ENCODE measurements around the gene EPS8L2. TPM values are rescaled to one million over a fixed set of nuclear protein-coding genes. Genes with fewer than 3 reads are reported as not detected.

EPS8L2 gene
- total and polyA plus RNA-seq, 9 of the 15 experiments (the other 6 are each of a cell fraction or from before 2014, with no cell fraction given), result 0.75 to 17.0 (median 3.7) TPM

- TF ChIP-seq, protein P1, sequence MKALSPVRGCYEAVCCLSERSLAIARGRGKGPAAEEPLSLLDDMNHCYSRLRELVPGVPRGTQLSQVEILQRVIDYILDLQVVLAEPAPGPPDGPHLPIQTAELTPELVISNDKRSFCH (CRISPR knock-in tag; IDR thresholded peaks at IDR 0.05), result no peak
- TF ChIP-seq, protein P1 (tag; IDR thresholded peaks at IDR 0.05), result no peak; the same call in 1 of the 2 replicates
- TF ChIP-seq HOXB6 (CRISPR knock-in tag; IDR thresholded peaks at IDR 0.05; ENCODE audit: borderline replicate concordance) (no peak), ATF4 (CRISPR knock-in tag; IDR thresholded peaks at IDR 0.05) (no peak), ZBTB1 (CRISPR knock-in tag; IDR thresholded peaks at IDR 0.05; ENCODE audit: borderline replicate concordance, low read depth) (no peak), RCOR1 (IDR thresholded peaks at IDR 0.05; ENCODE audit: borderline replicate concordance in 1 of 2, low read depth in 2 of 2, low read length in 2 of 2) (no peak), TAF1 (IDR thresholded peaks at IDR 0.05; ENCODE audit: control insufficient read depth, extremely low read depth, insufficient read depth, low read length, severe bottlenecking) (peak; percentile 91), CBFB (CRISPR knock-in tag; IDR thresholded peaks at IDR 0.05) (no peak), ZC3H11A (IDR thresholded peaks at IDR 0.05; ENCODE audit: low read depth, low read length) (no peak), BRCA1 (IDR thresholded peaks at IDR 0.05) (no peak), BRCA1 (CRISPR knock-in tag; IDR thresholded peaks at IDR 0.05) (0 out of 2 replicates have a peak, but pooled peaks have one; percentile 39), ZNF77 (CRISPR knock-in tag; IDR thresholded peaks at IDR 0.05) (no peak), TEAD4 (IDR thresholded peaks at IDR 0.05; ENCODE audit: low read length) (no peak), TEAD4 (CRISPR knock-in tag; IDR thresholded peaks at IDR 0.05; ENCODE audit: borderline replicate concordance) (no peak), ZNF561 (CRISPR knock-in tag; conservative IDR thresholded peaks at IDR 0.05) (no peak), ARNT (IDR thresholded peaks at IDR 0.05) (no peak), NFATC3 (IDR thresholded peaks at IDR 0.05) (no peak), ZNF512 (tag; IDR thresholded peaks at IDR 0.05) (no peak), POLR2B (IDR thresholded peaks at IDR 0.05; ENCODE audit: low read depth, partially characterized antibody) (peak; percentile 85), GTF2E2 (tag; IDR thresholded peaks at IDR 0.05) (no peak), PURB (CRISPR knock-in tag; IDR thresholded peaks at IDR 0.05; ENCODE audit: low read depth) (no peak), ZNF76 (CRISPR knock-in tag; IDR thresholded peaks at IDR 0.05; ENCODE audit: borderline replicate concordance) (no peak), PTRF (tag; IDR thresholded peaks at IDR 0.05) (no peak)
- TF ChIP-seq, protein P2, sequence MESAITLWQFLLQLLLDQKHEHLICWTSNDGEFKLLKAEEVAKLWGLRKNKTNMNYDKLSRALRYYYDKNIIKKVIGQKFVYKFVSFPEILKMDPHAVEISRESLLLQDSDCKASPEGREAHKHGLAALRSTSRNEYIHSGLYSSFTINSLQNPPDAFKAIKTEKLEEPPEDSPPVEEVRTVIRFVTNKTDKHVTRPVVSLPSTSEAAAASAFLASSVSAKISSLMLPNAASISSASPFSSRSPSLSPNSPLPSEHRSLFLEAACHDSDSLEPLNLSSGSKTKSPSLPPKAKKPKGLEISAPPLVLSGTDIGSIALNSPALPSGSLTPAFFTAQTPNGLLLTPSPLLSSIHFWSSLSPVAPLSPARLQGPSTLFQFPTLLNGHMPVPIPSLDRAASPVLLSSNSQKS (CRISPR knock-in tag; IDR thresholded peaks at IDR 0.05), result no peak
Measured at GRCh38 chr11:747158-748006, 41.4 kb downstream of the EPS8L2 start, which contains the start of gene TALDO1 (continued).
